22Rv1 (cell line): ENCODE data around the gene UBE2H.
"Not testable (repeated sequence)": the region's sequence is repeated elsewhere in the genome, so short reads cannot be mapped to it uniquely, and the experiment has no call there.

ENCODE experiments used
- ZFX ChIP-seq: fragments of 450-650 bp; IDR thresholded peaks from 2 replicates; pipeline ENCODE4 v1.6.1; 2017; ENCODE audit warnings: antibody characterized with exemption, borderline replicate concordance
- TF ChIP-seq, protein P1 (sequence below): fragments of 450-650 bp; IDR thresholded peaks from 2 replicates; pipeline ENCODE4 v1.5.1; 2017; ENCODE audit warnings: mild to moderate bottlenecking

DNA sequence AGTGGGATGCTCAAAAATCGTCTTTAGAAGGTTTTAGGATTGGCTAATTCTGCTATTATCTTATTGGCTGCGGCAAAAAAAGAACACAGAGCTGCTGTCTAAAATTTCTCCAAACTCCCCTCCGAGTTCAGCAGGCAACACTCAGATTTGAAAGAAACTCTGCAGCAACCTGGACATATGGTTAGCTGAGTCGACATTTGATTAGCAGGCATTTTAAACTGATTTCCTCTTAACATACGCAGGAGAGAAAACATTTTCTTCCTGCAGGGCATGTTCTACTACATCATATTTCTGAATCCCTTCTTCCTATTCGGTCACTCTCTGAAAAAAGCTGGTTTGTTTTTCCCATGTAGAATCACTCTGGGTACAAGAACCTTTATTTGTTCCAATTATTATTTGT is 119.4 kb downstream of the UBE2H start:
- TF ChIP-seq, protein P1, sequence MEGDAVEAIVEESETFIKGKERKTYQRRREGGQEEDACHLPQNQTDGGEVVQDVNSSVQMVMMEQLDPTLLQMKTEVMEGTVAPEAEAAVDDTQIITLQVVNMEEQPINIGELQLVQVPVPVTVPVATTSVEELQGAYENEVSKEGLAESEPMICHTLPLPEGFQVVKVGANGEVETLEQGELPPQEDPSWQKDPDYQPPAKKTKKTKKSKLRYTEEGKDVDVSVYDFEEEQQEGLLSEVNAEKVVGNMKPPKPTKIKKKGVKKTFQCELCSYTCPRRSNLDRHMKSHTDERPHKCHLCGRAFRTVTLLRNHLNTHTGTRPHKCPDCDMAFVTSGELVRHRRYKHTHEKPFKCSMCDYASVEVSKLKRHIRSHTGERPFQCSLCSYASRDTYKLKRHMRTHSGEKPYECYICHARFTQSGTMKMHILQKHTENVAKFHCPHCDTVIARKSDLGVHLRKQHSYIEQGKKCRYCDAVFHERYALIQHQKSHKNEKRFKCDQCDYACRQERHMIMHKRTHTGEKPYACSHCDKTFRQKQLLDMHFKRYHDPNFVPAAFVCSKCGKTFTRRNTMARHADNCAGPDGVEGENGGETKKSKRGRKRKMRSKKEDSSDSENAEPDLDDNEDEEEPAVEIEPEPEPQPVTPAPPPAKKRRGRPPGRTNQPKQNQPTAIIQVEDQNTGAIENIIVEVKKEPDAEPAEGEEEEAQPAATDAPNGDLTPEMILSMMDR = not testable (repeated sequence)
- not testable (repeated sequence) for TF ChIP-seq ZFX
